ENCODE measurements around the gene REST. TPM values are rescaled to one million over a fixed set of nuclear protein-coding genes. Genes with fewer than 3 reads are reported as not detected.
"Not testable (repeated sequence)": the region's sequence is repeated elsewhere in the genome, so short reads cannot be mapped to it uniquely, and the experiment has no call there.

The REST gene
- total RNA-seq, 1 donor from 2014 or later: 24.0 TPM

DNA sequence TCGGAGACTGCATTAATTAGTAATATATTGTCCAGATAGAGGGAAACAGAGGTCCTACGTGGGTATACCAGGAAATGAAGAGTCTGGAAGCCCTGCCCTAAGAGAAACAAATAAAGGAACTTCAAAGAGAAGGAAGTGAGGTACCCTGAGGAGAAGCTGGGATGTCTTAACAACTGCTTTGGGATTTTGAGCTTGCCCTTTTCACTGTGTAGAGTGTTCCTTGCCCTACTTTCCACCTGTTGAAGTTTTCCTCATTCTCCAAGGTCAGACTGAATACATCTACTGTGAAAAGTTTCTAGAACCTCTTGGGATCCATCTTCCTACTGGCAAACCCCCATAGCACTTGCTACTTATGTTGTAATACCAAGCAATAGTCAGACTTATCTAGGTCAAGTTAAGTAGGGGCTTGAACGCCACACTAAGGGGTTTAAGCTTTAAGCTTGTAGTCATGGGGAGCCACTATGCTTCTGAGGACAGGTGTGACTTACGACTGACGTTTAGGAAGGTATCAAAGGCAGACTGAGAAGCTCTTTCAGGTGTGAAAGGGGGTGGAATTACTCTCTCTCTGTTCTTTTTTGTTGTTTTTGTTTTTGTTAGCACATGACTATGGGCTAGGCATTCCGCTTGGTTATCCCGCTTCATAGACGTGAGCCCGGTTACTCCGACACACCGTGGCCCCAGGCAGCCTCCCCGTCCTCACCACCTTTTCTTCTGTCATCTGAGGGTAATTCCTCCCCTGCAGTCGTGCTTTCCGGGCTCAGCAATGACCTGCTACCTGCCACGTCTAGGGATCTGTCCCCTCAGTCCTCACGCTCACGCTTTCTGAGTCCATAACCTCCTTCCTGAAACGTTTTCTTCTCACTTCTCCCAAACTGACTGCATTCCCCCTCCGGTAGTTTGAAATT lies 959 bp upstream of the REST start:
- DNase-seq: no peak
- intact Hi-C loops (cut with DNase I): no loop called here
- ATAC-seq (ENCODE audit: poor library complexity): no peak

- DNase-seq (peak; percentile 82), ATAC-seq (ENCODE audit: poor library complexity) (peak; percentile 84)
- intact Hi-C loops (cut with DNase I): no loop called here
Measured at GRCh38 chr4:56908206-56909085, 746 bp downstream of the REST start.

GRCh38 chr4:56909086-56909894 lies 1.6 kb downstream of the REST start:
- ATAC-seq (ENCODE audit: poor library complexity) (peak; percentile 21), DNase-seq (peak; percentile 66)
- intact Hi-C loops (cut with DNase I): no loop called here

DNA sequence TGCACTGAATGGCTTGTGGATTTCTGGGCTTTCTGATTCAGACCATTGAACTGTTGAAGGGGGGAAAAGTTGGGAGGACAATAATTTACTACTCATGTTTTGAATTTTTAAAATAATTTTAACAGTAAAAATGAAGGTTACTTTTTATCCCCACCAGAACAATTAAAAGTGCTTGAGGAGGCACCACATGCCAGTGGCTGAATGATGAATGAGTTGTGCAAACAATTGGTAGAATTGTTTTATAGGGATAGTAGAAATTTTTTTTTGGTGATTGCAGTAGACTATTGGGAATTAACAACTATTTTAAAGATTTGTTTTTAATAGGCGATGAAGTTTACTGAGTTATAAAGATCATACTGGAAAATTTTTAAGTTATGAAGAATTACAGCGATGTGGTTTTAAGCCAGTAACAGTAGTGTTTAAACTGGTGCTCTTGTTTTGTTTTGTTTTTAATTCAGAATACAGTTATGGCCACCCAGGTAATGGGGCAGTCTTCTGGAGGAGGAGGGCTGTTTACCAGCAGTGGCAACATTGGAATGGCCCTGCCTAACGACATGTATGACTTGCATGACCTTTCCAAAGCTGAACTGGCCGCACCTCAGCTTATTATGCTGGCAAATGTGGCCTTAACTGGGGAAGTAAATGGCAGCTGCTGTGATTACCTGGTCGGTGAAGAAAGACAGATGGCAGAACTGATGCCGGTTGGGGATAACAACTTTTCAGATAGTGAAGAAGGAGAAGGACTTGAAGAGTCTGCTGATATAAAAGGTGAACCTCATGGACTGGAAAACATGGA lies 2.7 kb downstream of the REST start:
- DNase-seq (no peak), ATAC-seq (ENCODE audit: poor library complexity) (no peak)
- intact Hi-C loops (cut with DNase I): no loop called here

DNA sequence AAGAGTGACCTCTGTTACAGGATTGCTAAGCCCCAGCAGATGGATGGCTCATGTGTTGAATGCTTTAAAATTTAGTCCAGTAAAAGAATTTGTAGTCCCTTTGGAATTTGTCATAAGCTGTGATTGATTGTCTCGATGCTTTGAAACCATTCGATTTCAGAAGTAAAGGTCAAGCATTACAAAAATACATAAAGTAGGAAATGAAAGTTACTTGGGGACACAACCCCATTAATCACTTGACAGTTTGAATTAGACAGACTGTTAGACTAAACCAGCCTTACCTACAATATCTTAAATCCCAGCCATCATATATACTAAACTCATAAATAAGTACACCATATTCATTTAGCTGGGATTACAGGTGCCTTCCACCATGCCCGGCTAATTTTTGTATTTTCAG lies 6.6 kb downstream of the REST start:
- intact Hi-C loops (cut with DNase I): no loop called here

DNA sequence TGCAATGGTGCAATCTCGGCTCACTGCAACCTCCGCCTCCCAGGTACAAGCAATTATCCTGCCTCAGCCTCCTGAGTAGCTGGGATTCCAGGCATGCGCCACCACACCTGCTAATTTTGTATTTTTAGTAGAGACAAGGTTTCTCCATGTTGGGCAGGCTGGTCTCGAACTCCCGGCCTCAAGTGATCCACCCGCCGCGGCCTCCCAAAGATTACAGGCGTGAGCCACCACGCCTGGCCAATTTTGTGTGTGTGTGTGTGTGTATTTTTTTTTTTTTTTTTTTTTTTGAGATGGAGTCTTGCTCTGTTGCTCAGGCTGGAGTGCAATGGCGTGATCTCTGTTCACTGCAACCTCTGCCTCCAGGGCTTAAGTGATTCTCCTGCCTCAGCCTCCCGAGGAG lies 7.3 kb downstream of the REST start:
- intact Hi-C loops (cut with DNase I); DNase-seq; ATAC-seq (ENCODE audit: poor library complexity): not testable (repeated sequence)

More for the DNA sequence above, 6.6 kb downstream of the REST start:
- DNase-seq: no peak
- ATAC-seq (ENCODE audit: poor library complexity): no peak

DNA sequence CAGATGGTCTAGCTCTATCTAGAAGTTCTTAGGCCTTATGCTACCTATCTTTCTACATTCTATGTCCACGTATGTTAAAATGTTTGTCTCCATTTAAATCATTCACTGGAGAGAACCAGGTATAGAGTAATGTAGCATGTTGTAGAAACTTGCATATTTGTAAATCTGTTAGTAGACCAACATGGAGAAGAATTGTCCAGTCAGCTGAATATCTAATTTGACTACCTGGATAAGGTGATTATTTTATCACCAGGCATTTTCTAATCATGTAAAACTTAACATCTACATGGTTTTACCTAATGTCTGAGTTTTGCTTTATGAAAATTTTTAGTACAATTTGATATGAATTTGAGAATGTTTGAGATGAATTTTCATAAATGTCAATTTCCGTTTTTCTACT lies 19.5 kb downstream of the REST start:
- intact Hi-C loops (cut with DNase I): no loop called here
- ATAC-seq (ENCODE audit: poor library complexity) (no peak), DNase-seq (no peak)

DNA sequence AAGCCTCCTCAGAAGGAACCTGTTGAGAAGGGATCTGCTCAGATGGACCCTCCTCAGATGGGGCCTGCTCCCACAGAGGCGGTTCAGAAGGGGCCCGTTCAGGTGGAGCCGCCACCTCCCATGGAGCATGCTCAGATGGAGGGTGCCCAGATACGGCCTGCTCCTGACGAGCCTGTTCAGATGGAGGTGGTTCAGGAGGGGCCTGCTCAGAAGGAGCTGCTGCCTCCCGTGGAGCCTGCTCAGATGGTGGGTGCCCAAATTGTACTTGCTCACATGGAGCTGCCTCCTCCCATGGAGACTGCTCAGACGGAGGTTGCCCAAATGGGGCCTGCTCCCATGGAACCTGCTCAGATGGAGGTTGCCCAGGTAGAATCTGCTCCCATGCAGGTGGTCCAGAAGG lies 22.9 kb downstream of the REST start:
- ATAC-seq (ENCODE audit: poor library complexity): no peak
- intact Hi-C loops (cut with DNase I): no loop called here
- DNase-seq: no peak

GRCh38 chr4:56931924-56932323 lies 24.2 kb downstream of the REST start:
- no peak for ATAC-seq (ENCODE audit: poor library complexity)

GRCh38 chr4:56937262-56937661 lies 29.6 kb downstream of the REST start:
- DNase-seq: no peak
- intact Hi-C loops (cut with DNase I): no loop called here
- no peak for ATAC-seq (ENCODE audit: poor library complexity)

More at GRCh38 chr4:56931924-56932323, 24.2 kb downstream of the REST start:
- intact Hi-C loops (cut with DNase I): no loop called here
- no peak for DNase-seq

DNA sequence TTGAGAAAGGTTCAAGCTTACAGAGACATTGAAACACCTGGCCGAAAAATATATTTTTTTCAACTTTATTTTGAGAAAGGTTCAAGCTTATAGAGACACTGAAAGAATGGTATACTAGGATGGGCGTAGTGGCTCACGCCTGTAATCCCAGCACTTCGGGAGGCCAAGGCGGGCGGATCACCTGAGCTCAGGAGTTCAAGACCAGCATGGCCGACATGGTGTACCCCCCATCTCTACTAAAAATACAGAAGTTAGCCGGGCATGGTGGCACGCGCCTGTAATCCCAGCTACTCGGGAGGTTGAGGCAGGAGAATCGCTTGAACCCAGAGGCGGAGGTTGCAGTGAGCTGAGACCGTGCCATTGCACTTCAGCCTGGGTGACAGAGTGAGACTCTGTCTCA lies 32.1 kb downstream of the REST start:
- DNase-seq; ATAC-seq (ENCODE audit: poor library complexity); intact Hi-C loops (cut with DNase I): not testable (repeated sequence)

DNA sequence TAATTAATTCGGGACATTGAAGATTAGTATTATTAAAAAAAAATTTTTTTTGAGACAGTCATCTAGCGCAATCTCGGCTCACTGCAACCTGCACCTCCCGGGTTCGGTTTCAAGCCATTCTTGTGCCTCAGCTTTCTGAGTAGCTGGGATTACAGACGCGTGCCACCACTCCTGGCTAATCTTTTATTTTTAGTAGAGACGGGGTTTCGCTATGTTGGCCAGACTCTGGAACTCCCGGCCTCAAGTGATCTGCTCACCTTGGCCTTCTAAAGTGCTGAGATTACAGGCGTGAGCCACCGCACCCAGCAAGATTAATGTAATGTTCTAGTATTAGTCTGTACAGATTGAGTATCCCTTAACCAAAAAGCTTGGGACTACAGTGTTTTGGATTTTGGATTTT lies 32.7 kb downstream of the REST start:
- no peak for DNase-seq
- intact Hi-C loops (cut with DNase I): no loop called here
- no peak for ATAC-seq (ENCODE audit: poor library complexity)

- no peak for DNase-seq
- ATAC-seq (ENCODE audit: poor library complexity): no peak
- intact Hi-C loops (cut with DNase I): no loop called here
Measured at GRCh38 chr4:56940971-56941370, 33.3 kb downstream of the REST start.

GRCh38 chr4:56941403-56941802 lies 33.7 kb downstream of the REST start:
- no peak for ATAC-seq (ENCODE audit: poor library complexity)
- no peak for DNase-seq
- intact Hi-C loops (cut with DNase I): no loop called here

GRCh38 chr4:56953680-56954520 lies 46.2 kb downstream of the REST start:
- intact Hi-C loops (cut with DNase I): no loop called here
- no peak for DNase-seq
- ATAC-seq (ENCODE audit: poor library complexity): no peak

DNA sequence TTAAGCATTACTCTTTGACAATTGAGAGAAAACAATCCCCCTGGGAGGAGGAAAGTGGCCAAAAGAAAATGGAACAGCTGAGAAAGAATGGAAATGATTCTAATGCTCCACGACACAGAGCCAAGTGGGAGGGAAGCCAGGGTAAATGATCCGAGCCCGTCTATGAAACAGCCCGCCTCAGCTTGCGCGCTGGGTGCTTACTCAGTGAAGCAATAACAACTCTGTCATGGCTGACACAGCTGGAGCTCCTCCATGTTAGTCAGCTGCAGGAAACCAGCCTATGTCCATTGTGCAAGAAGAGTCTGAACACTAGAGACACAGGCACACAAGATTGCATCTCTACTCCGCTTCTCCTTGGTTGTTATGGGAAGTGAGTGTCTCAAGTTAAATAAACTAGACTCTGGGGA lies 50.4 kb downstream of the REST start:
- ATAC-seq (ENCODE audit: poor library complexity) (peak; percentile 96), DNase-seq (peak; percentile 87)
- intact Hi-C loops (cut with DNase I): no loop called here

GRCh38 chr4:56959100-56959499 lies 51.4 kb downstream of the REST start:
- ATAC-seq (ENCODE audit: poor library complexity) (no peak), DNase-seq (no peak)
- intact Hi-C loops (cut with DNase I): no loop called here
